Left lobe of liver (tissue), 2 donors: ENCODE data around the gene SHROOM3. TPM values are rescaled to one million over a fixed set of nuclear protein-coding genes. Genes with fewer than 3 reads are reported as not detected.

Experiments used
- ATAC-seq: fragments of 200-7000 bp; cut with Tn5 transposase; one replicate; pipeline ENCODE4 v1.9.1; 2020; ENCODE audit warnings: mild to moderate bottlenecking, moderate library complexity
- DNase-seq: peaks from one replicate; pipeline ENCODE4 v3.0.0-alpha.2; 2020; ENCODE audit warnings: low spot score
- total RNA-seq: library from RNA; stranded (reverse); gene quantifications from one replicate; pipeline ENCODE4 v1.2.1, GENCODE V29; 2021
- donor health status: DM: no; HTN: no; CAD: no; lungs with moderate emphysema.
- donor health status: DM: no; HTN: yes; CAD: no.

Gene SHROOM3
- total RNA-seq, 1 donor from 2014 or later = 39.9 TPM

DNA sequence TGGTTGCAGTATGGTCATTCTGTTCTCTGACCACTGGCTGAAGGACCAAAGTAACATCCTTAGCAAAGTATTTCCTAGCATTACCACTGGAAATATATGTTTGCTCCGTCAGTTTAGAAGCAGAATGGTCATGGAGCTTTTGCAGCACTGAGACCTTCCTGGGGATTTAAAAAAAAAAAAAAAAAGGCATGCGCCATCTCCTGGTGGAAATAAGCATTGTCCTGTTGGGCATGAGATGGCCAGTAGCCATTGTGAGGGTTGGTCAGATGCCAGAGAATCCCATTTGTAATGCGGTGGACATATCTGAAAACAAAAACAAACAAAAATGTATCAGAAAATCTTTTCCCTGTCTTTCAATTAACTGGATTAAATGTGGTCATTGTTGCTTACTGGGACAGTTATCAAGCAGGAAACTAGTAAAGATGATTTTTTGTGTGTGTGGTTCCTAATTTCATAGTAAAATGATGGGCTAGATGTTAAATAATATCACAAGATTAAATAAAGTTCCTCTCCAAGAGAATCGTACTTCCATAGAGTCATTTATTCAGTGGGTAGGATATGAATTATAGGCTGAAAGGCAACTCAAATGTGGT lies 323.4 kb downstream of the SHROOM3 start:
- DNase-seq (no peak), ATAC-seq (peak; percentile 87)

- DNase-seq = no peak
- ATAC-seq = no peak
Measured at GRCh38 chr4:76758996-76759395, 324.0 kb downstream of the SHROOM3 start.

DNA sequence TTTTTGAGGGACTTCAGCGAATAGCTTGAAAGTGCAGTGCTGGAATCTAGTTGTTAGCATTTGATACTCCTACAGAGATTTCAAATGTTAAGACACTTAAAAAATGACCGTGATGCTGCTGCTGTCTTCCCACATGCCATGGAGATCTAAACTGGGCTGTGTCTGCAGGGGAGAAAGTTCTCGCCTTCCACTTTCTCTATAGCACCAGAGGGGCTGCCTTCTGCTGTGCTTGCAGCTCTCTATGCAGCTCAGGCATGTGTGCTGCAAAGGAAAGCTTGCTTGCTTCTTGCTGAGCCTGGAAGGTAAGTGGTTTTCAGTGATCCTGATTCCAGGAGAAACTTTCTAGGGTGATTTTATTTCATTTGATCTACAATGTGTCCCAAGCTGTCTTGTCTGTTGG lies 325.2 kb downstream of the SHROOM3 start:
- ATAC-seq (no peak), DNase-seq (no peak)

- no peak for ATAC-seq
Measured at GRCh38 chr4:76762137-76763130, 327.4 kb downstream of the SHROOM3 start.

DNA sequence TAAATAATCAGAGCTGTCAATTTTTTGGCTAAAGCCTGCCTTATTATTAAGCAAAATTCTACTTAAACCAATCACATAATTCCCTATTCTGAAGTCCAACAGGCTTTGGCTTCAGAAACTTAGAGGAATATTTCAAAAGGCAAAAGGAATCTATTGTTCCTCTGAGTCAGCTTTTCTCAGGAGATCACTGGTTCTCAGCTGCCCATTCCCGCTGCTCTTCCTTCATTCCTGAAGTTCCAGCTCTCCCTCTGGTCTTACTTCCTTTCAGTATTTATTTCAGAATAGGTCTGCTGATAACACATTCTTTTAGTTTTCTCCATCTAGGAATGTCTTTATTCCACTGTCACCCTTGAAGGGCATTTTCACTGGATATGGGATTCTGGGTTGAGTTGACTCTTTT lies 329.2 kb downstream of the SHROOM3 start:
- DNase-seq (no peak), ATAC-seq (no peak)

More at GRCh38 chr4:76762137-76763130, 327.4 kb downstream of the SHROOM3 start:
- DNase-seq = no peak

DNA sequence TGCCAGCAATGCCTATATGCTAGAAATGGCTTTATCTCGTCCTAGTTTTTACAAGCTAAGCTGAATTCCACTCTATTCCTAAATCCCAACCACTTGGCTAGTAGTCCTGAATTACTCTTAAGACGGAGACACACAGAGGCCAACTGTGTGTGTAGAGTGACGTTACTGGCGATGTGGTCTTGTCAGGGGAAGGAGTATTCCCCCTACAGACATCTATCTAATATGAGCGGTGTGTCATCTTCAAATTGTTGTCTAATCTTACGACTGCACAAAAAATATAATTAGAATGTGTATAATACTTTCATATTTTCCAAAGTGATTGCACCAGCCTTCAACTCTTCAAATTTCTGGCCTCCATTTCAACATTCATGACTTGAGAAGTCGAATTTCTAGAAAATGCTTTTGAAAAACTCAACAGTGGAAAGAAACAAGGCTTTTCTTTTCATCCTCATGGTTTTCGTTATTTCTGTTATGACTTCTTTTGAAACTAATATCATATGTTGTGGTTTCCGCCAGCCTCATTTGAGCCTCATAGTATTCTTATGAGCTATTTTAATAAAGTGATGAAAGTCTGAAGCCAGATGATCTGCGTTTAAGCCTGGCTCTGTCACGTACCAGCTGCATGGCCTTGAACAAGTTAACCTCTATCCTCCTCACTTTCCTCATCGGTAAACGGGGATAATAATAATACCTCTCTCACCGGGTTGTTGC lies 330.6 kb downstream of the SHROOM3 start:
- ATAC-seq (no peak), DNase-seq (no peak)

DNA sequence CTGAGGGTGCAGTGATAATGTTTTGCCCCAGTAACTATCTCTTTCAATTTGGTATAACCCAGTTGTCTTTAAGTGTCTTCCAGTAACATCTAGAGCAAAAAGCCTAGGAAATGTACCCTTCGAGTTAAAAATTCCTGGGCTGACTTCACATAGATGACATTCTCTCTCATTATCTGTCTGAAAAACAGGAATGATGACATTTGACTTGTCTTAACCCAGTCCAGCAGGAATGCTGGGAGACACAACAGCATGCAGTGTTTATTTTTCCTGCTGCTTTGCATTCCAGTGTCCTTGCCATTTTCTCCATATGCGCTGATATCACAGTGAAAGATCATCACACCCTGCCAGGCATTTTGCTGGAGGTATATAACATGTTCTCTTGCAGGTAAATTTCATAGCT lies 333.0 kb downstream of the SHROOM3 start:
- ATAC-seq (no peak), DNase-seq (no peak)

- DNase-seq (no peak), ATAC-seq (no peak)
Measured at GRCh38 chr4:76772498-76773106, 337.6 kb downstream of the SHROOM3 start.

DNA sequence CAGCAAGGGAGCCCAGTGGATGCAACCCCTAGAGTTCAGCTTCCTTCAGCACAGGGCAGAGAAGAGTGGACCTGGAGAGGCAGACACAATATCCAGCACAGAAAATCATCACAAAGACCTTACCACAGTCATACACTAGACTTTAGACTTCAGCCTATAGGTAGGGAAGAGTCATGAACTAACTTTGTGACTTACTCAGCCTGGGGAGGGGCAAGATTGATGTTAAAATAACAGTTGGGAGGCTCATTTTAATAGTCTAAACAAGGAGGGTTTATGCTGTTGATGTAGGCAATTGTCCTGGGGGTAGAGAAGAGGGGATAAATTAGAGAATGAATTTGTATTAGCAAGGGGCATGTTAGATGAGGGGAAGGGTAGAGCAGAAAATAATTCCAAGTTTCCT lies 338.7 kb downstream of the SHROOM3 start:
- DNase-seq (no peak), ATAC-seq (no peak)

DNA sequence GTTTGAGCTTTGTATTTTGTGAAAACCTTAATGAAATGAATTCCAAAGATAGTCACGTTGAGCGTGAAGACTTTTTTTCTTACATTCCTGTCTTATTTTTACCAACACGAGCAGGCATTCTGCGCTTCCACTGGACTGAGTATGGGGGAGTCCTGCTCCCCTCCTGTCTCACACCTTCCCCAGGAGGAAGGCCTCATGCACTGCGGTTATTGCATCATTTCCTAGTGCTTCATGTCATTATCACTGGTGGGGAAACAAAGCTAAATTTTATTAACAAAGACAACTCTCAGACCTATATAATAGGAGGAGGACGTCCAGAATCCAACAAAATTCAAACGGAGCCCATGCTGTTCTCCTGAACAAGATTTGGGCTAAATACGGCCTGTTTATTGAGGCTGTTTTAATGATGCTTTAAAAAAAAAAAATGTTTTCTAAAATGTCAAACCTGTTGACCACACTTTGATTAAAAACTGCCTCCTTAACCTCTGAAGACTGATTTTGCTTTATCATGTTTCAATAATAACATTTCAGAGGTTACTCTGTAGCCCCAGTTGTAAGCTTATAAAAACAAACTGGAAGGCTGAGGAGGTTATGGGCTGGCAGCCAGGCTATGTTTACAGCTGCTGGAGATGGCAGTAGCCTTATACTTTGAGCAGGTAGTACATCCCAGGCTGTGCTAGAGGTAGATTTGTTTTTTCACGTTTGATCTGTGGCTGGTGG lies 344.9 kb downstream of the SHROOM3 start:
- no peak for DNase-seq
- ATAC-seq = peak; percentile 68

- DNase-seq = no peak
- ATAC-seq = no peak
Measured at GRCh38 chr4:76780781-76781697, 346.0 kb downstream of the SHROOM3 start.

DNA sequence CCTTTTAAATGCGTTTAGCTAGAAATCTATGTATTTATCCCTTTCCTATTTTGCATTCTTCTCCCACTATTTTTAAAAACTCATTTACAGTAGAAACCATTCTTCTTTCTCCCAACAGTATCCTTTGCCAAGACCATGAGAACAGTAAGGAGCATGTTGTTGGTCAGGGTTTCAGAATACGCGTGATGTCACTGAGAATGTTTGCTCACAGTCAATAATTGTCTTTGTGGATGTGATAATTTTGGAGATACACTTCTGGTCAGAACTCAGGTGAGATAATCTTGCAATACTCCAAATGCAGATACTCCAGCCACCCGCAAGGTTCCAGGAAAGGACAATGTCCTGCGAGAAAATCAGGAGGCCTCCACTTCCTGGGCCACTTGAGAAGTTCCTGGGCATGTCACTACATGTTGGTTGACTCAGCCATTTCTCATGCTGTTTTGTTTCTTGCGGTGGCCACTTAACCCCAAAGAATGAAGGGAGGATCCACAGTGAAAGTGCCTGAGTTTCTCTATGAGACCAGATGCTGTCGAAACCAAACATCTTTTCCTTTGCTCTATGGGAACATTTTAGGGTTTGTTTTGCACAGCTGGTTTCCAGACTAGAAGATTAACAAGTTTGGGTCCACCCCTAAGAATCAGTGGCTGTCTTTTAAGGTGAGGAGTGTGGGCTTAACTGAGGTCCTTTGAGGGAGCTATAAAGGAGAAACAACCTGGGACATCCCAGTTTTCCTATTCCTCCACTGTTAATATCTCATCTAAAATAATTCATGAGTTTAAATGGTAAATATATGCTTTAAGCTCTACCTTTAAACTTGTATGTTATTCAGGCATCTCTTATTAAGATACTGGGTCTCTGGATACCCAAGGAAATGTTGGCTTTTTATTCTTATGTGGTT lies 346.9 kb downstream of the SHROOM3 start:
- DNase-seq (no peak), ATAC-seq (peak; percentile 52)

DNA sequence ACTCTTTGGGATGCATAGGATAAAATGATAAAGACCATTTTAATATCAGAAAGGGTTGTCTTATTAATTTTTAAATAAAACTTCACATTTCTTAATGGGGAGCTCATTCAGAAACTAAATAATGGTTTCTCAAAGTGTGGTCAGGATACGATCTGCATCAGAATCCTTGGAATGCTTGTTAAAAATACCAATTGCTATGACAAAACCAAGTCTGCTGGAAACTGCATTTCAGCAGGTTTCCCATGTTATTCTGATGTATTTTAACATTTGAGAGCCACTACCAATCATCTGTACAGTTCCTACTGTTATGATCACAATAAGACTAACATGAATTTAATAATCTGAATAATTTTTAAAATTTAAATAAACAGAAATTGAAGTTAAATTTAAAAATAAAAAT lies 347.8 kb downstream of the SHROOM3 start:
- ATAC-seq = no peak
- no peak for DNase-seq

GRCh38 chr4:76783836-76784235 lies 348.8 kb downstream of the SHROOM3 start:
- no peak for DNase-seq
- ATAC-seq = no peak

GRCh38 chr4:76784237-76784636 lies 349.2 kb downstream of the SHROOM3 start:
- ATAC-seq (peak; percentile 28), DNase-seq (no peak)

- peak; percentile 24 for ATAC-seq
- DNase-seq = no peak
Measured at GRCh38 chr4:76787898-76788297, 352.9 kb downstream of the SHROOM3 start.

GRCh38 chr4:76790377-76790776 lies 355.3 kb downstream of the SHROOM3 start:
- ATAC-seq (no peak), DNase-seq (no peak)

DNA sequence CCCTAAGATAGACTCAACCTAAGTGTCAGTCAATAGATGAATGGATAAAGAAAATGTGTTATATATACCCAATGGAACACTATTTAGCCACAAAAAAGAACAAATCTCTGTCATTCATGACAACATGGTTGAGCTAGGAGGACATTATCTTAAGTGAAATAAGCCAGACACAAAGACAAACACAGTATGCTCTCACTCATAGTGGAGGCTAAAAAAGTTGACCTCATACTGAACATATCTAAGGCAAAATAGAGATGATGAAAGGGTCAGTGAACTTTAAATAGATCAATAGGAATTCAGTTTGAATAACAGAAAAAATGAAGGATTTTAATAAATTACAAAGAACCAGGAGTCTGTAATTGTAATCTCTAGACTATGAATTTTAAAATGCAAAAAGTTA lies 356.4 kb downstream of the SHROOM3 start:
- DNase-seq (no peak), ATAC-seq (peak; percentile 68)
